Germinal center (tissue), 1 donor: Measurements from ENCODE around the gene SRL.
"Not testable (repeated sequence)": the region's sequence is repeated elsewhere in the genome, so short reads cannot be mapped to it uniquely, and the experiment has no call there.

ENCODE experiments used
- DNase-seq: peaks from one replicate; pipeline ENCODE4 v3.0.0; 2012; ENCODE audit warnings: mixed read lengths, low spot score

The SRL gene

DNA sequence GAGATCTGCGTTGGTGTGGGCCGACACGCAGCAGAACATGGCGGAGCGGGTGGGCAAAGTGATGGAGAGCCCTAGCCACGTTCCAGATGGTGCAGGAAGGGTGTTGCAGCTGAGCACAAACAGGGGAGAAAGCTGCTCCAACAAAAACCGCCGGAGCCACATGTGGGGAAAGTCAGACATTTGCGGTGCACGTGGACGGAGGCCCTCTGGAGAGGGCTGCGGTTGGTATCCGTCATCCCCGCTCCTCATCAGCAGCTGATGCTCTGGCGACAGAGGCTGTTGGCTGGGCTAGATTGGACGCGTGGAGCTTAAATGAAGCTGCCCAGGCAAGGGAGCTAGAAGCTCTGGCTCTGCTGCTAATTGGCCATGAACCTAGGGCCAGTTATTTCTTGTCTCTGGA is 82.2 kb downstream of the SRL start:
- DNase-seq = no peak

DNA sequence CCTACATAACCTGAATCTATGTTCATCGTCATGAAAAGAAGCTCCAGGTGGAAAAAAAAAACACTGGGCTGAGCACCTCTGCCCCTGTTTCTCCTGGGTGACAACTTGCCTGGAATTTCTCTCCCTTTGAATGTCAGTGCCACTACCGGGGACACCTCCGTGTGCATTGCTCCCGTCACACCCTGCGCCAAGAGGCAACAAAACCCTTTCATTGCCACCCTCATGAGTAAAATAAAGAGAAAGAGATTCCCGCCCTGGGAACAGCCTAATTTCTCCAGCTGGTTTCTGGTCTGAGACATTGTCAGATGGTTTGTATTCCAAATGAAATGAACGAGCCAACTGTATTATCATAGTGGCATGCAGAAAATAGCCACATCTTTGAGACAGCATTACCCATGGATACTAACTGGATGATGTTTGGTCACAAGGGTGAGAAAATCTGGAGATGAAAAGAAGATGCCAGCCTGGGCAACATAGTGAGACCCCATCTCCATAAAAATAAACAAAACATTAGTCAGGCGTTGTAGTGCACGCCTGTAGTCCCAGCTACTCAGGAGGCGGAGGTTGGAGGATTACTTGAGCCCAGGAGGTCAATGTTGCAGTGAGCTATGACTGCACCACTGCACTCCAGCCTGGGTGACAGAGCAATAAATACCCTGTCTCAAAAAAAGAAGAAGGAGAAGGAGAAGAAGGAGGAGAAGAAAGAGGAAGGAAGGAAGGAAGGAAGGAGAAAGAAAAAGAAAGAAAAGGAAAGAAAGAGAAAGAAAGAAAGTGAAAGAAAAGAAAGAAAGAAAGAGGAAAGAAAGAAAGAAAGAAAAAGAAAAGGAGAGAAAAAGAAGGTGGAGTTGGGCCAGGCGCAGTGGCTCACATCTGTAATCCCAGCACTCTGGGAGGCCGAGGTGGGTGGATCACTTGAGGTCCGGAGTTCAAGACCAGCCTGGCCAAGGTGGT is 83.5 kb downstream of the SRL start:
- DNase-seq = no peak

GRCh38 chr16:4157376-4157825 is 84.5 kb downstream of the SRL start:
- DNase-seq = no peak

GRCh38 chr16:4156503-4156902 is 85.4 kb downstream of the SRL start:
- DNase-seq = not testable (repeated sequence)

DNA sequence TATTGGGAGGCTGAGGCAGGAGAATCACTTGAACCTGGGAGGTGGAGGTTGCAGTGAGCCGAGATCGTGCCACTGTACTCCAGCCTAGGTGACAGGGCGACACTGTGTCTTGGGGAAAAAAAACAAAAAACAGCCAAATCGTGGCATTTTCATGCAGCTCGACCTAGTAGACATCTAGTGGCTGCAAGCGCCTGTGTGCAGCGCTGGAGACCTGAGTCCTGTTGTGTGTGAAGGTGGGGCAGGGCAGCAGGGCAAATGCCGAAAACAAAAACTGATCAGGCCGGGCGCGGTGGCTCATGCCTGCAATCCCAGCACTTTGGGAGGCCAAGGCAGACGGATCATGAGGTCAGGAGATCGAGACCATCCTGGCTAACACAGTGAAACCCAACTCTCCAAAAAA is 88.5 kb downstream of the SRL start:
- not testable (repeated sequence) for DNase-seq

- no peak for DNase-seq
Measured at GRCh38 chr16:4152267-4152666, 89.6 kb downstream of the SRL start.

- no peak for DNase-seq
Measured at GRCh38 chr16:4147236-4147635, 94.6 kb downstream of the SRL start.

- DNase-seq = no peak
Measured at GRCh38 chr16:4142268-4142667, 99.6 kb downstream of the SRL start.

GRCh38 chr16:4141604-4142003 is 100.3 kb downstream of the SRL start:
- DNase-seq = no peak

GRCh38 chr16:4140652-4141051 is 101.2 kb downstream of the SRL start:
- DNase-seq = no peak

DNA sequence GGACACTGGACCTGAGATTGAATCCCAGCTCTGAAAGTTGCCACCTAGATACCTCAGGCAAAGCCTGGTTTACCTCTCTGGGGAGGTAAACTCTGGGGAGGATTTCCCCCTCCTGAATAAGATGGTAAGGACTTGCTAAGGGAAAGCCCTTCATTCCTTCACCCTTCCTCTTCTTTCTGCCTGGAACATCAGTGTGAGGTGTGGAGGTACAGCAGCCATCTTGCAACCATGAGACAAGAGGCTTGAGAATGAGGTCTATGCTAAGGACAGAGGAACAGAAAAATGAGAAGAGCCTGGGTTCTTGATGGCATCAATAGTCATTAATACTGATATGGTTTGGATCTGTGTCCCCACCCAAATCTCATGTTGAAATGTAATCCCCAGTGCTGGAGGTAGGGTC is 101.9 kb downstream of the SRL start:
- DNase-seq = no peak
